ENCODE results near the gene DMRTC2.

The DMRTC2 gene

GRCh38 chr19:41861846-41862245, 17.0 kb downstream of the DMRTC2 start:
- peak overlapping the region; percentile 98 for H3K4me3 ChIP-seq (ENCODE audit: low read length)
- no peak for TF ChIP-seq CTCF (conservative IDR thresholded peaks at IDR 0.05; ENCODE audit: low read length)
- DNase-seq (ENCODE audit: low read depth), result no peak

- no peak for TF ChIP-seq CTCF (conservative IDR thresholded peaks at IDR 0.05; ENCODE audit: low read length)
- peak overlapping the region; percentile 3; the same call in 1 of the 2 replicates for H3K4me3 ChIP-seq (ENCODE audit: low read length)
- DNase-seq (ENCODE audit: low read depth), result no peak
Observed at GRCh38 chr19:41862445-41862986, 17.7 kb downstream of the DMRTC2 start.

GRCh38 chr19:41863209-41863931, 18.5 kb downstream of the DMRTC2 start:
- no peak for TF ChIP-seq CTCF (conservative IDR thresholded peaks at IDR 0.05; ENCODE audit: low read length)
- DNase-seq (ENCODE audit: low read depth), result no peak
- no peak overlapping the region; the same call in 1 of the 2 replicates for H3K4me3 ChIP-seq (ENCODE audit: low read length)

GRCh38 chr19:41864374-41864773, 19.5 kb downstream of the DMRTC2 start:
- DNase-seq (ENCODE audit: low read depth), result no peak
- no peak overlapping the region for H3K4me3 ChIP-seq (ENCODE audit: low read length)
- TF ChIP-seq CTCF (conservative IDR thresholded peaks at IDR 0.05; ENCODE audit: low read length), result no peak

GRCh38 chr19:41866284-41866683, 21.4 kb downstream of the DMRTC2 start:
- no peak overlapping the region for H3K4me3 ChIP-seq (ENCODE audit: low read length)
- DNase-seq (ENCODE audit: low read depth), result no peak
- no peak for TF ChIP-seq CTCF (conservative IDR thresholded peaks at IDR 0.05; ENCODE audit: low read length)

GRCh38 chr19:41868120-41868988, 23.5 kb downstream of the DMRTC2 start:
- H3K4me3 ChIP-seq (ENCODE audit: low read length), result no peak overlapping the region
- no peak for TF ChIP-seq CTCF (conservative IDR thresholded peaks at IDR 0.05; ENCODE audit: low read length)
- DNase-seq (ENCODE audit: low read depth), result no peak
